HG03342 (cell line): Measurements from ENCODE around the gene TTC27.
"Not testable (repeated sequence)": the region's sequence is repeated elsewhere in the genome, so short reads cannot be mapped to it uniquely, and the experiment has no call there.

Experiments used
- ATAC-seq: cut with Tn5 transposase; IDR thresholded peaks from one replicate; pipeline ENCODE4 v1.9.1; 2021; ENCODE audit warnings: mild to moderate bottlenecking, moderate library complexity; ENCODE audit not compliant: unreplicated experiment

The TTC27 gene

GRCh38 chr2:32718752-32719151, 90.9 kb downstream of the TTC27 start:
- no peak for ATAC-seq

GRCh38 chr2:32719430-32719829, 91.6 kb downstream of the TTC27 start:
- ATAC-seq = no peak

GRCh38 chr2:32719933-32720716, 92.3 kb downstream of the TTC27 start:
- ATAC-seq = no peak

- no peak for ATAC-seq
These were observed 92.9 kb downstream of the TTC27 start for GRCh38 chr2:32720771-32721170.

- no peak for ATAC-seq
These were observed 93.5 kb downstream of the TTC27 start for GRCh38 chr2:32721376-32721775.

GRCh38 chr2:32723467-32724079, 95.7 kb downstream of the TTC27 start:
- no peak for ATAC-seq

- ATAC-seq = not testable (repeated sequence)
These were observed 98.8 kb downstream of the TTC27 start for GRCh38 chr2:32726678-32727077.

- no peak for ATAC-seq
These were observed 99.3 kb downstream of the TTC27 start for GRCh38 chr2:32727157-32727556.

GRCh38 chr2:32730958-32731357, 103.1 kb downstream of the TTC27 start:
- not testable (repeated sequence) for ATAC-seq

- no peak for ATAC-seq
These were observed 104.3 kb downstream of the TTC27 start for GRCh38 chr2:32732120-32732519.

GRCh38 chr2:32732912-32733472, 105.1 kb downstream of the TTC27 start:
- ATAC-seq = no peak

- ATAC-seq = no peak
These were observed 107.5 kb downstream of the TTC27 start for GRCh38 chr2:32735348-32735747.

GRCh38 chr2:32738939-32739338, 111.1 kb downstream of the TTC27 start:
- ATAC-seq = no peak

- no peak for ATAC-seq
These were observed 111.8 kb downstream of the TTC27 start for GRCh38 chr2:32739664-32740063.

GRCh38 chr2:32741575-32741974, 113.7 kb downstream of the TTC27 start:
- no peak for ATAC-seq

- ATAC-seq = no peak
These were observed 114.5 kb downstream of the TTC27 start for GRCh38 chr2:32742376-32742775.

GRCh38 chr2:32743480-32744236, 115.8 kb downstream of the TTC27 start:
- peak; percentile 65 for ATAC-seq

GRCh38 chr2:32745191-32745590, 117.3 kb downstream of the TTC27 start:
- no peak for ATAC-seq

- ATAC-seq = no peak
These were observed 117.8 kb downstream of the TTC27 start for GRCh38 chr2:32745675-32746074.

GRCh38 chr2:32746669-32747068, 118.8 kb downstream of the TTC27 start:
- no peak for ATAC-seq

GRCh38 chr2:32748158-32748557, 120.3 kb downstream of the TTC27 start:
- no peak for ATAC-seq
